ENCODE results near the gene NRP1.

DNA sequence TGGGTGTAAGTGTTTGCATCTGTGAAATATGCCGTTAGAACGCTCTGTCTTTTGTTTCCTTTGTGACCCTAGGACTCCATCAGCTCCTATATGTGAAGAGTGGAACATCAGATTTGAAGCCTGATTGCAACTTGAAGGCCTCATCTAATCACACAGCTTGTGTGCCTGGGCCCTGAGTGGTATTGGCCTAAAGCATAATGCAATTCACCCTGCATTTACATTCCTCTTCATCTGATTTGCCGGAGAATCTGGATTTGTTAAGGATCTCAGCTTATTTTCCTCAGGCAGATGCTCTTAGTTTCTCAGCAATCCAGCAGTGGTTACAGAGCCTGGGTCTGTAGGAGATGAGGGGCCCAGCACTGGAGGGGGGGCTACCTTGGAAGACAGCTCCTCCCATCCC, 193.2 kb downstream of the NRP1 start:
- TF ChIP-seq SP1 (CRISPR knock-in tag; conservative IDR thresholded peaks at IDR 0.05) (no peak), GABPB1 (CRISPR knock-in tag; IDR thresholded peaks at IDR 0.05) (no peak), ZNF121 (CRISPR knock-in tag; IDR thresholded peaks at IDR 0.05) (no peak), FOXP1 (CRISPR knock-in tag; IDR thresholded peaks at IDR 0.05; ENCODE audit: borderline replicate concordance) (no peak), FOXJ3 (CRISPR knock-in tag; IDR thresholded peaks at IDR 0.05; ENCODE audit: borderline replicate concordance) (no peak)
- TF ChIP-seq, protein P1, sequence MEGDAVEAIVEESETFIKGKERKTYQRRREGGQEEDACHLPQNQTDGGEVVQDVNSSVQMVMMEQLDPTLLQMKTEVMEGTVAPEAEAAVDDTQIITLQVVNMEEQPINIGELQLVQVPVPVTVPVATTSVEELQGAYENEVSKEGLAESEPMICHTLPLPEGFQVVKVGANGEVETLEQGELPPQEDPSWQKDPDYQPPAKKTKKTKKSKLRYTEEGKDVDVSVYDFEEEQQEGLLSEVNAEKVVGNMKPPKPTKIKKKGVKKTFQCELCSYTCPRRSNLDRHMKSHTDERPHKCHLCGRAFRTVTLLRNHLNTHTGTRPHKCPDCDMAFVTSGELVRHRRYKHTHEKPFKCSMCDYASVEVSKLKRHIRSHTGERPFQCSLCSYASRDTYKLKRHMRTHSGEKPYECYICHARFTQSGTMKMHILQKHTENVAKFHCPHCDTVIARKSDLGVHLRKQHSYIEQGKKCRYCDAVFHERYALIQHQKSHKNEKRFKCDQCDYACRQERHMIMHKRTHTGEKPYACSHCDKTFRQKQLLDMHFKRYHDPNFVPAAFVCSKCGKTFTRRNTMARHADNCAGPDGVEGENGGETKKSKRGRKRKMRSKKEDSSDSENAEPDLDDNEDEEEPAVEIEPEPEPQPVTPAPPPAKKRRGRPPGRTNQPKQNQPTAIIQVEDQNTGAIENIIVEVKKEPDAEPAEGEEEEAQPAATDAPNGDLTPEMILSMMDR (IDR thresholded peaks at IDR 0.05), result no peak
- TF ChIP-seq, protein P2, sequence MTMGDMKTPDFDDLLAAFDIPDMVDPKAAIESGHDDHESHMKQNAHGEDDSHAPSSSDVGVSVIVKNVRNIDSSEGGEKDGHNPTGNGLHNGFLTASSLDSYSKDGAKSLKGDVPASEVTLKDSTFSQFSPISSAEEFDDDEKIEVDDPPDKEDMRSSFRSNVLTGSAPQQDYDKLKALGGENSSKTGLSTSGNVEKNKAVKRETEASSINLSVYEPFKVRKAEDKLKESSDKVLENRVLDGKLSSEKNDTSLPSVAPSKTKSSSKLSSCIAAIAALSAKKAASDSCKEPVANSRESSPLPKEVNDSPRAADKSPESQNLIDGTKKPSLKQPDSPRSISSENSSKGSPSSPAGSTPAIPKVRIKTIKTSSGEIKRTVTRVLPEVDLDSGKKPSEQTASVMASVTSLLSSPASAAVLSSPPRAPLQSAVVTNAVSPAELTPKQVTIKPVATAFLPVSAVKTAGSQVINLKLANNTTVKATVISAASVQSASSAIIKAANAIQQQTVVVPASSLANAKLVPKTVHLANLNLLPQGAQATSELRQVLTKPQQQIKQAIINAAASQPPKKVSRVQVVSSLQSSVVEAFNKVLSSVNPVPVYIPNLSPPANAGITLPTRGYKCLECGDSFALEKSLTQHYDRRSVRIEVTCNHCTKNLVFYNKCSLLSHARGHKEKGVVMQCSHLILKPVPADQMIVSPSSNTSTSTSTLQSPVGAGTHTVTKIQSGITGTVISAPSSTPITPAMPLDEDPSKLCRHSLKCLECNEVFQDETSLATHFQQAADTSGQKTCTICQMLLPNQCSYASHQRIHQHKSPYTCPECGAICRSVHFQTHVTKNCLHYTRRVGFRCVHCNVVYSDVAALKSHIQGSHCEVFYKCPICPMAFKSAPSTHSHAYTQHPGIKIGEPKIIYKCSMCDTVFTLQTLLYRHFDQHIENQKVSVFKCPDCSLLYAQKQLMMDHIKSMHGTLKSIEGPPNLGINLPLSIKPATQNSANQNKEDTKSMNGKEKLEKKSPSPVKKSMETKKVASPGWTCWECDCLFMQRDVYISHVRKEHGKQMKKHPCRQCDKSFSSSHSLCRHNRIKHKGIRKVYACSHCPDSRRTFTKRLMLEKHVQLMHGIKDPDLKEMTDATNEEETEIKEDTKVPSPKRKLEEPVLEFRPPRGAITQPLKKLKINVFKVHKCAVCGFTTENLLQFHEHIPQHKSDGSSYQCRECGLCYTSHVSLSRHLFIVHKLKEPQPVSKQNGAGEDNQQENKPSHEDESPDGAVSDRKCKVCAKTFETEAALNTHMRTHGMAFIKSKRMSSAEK (CRISPR knock-in tag; IDR thresholded peaks at IDR 0.05; ENCODE audit: borderline replicate concordance), result no peak
- TF ChIP-seq, protein P3, sequence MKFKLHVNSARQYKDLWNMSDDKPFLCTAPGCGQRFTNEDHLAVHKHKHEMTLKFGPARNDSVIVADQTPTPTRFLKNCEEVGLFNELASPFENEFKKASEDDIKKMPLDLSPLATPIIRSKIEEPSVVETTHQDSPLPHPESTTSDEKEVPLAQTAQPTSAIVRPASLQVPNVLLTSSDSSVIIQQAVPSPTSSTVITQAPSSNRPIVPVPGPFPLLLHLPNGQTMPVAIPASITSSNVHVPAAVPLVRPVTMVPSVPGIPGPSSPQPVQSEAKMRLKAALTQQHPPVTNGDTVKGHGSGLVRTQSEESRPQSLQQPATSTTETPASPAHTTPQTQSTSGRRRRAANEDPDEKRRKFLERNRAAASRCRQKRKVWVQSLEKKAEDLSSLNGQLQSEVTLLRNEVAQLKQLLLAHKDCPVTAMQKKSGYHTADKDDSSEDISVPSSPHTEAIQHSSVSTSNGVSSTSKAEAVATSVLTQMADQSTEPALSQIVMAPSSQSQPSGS (CRISPR knock-in tag; IDR thresholded peaks at IDR 0.05; ENCODE audit: borderline replicate concordance, low read depth), result no peak

Measured in WTC11 (cell line).